ENCODE measurements around the gene FRMD6.

GRCh38 chr14:51627313-51627712, 24.4 kb upstream of the FRMD6 start:
- no peak for TF ChIP-seq CTCF (IDR thresholded peaks at IDR 0.05)
- TF ChIP-seq ZFX (IDR thresholded peaks at IDR 0.05; ENCODE audit: borderline replicate concordance): no peak

Data from 22Rv1 (cell line).